Upper lobe of left lung (tissue), 6 donors: Measurements from ENCODE around the gene NCDN. TPM values are rescaled to one million over a fixed set of nuclear protein-coding genes. Genes with fewer than 3 reads are reported as not detected.

Experiments used
- total RNA-seq, 6 donors: library from RNA; depleted of rRNA in 4 of 6; stranded (reverse); fragments of >200 nt in 4 of 6; gene quantifications; one replicate each; pipeline versions ENCODE4 v1.1.0 to v1.2.1, GENCODE V29; 2016 to 2021
- donor health status: DM: no; HTN: no; CAD: no; lungs with moderate emphysema.
- donor health status: DM: no; HTN: yes; CAD: no; lungs with severe emphysema.

Gene NCDN
- total RNA-seq, 6 donors from 2014 or later = 12.6 to 34.2 (median 21.5) TPM

Other genes starting within 250 kb of the NCDN start
- 100 to 1,000 TPM in 4 of 6 donors, 10 to 100 TPM in 2; 68.1 to 140 (median 107) TPM for gene KIAA0319L, start 396 bp upstream of the NCDN start, total RNA-seq
- 1 to 10 TPM; 1.1 to 7.3 (median 2.0) TPM for gene TFAP2E, start 15.5 kb downstream of the NCDN start, total RNA-seq
- 10 to 100 TPM; 17.8 to 45.6 (median 38.7) TPM for gene PSMB2, start 83.7 kb downstream of the NCDN start, total RNA-seq
- gene C1orf216, start 161.1 kb downstream of the NCDN start, total RNA-seq = 10 to 100 TPM in 4 of 6 donors, 1 to 10 TPM in 2; 5.2 to 19.5 (median 14.3) TPM
- gene CLSPN, start 212.2 kb downstream of the NCDN start, total RNA-seq = 1 to 10 TPM in 5 of 6 donors, not detected in 1; 1.1 to 2.5 (median 1.8) TPM